ENCODE results near the gene UBTD2. TPM values are rescaled to one million over a fixed set of nuclear protein-coding genes. Genes with fewer than 3 reads are reported as not detected.

The UBTD2 gene
- total RNA-seq, 2 donors from 2014 or later, result 30.4 to 30.5 TPM

DNA sequence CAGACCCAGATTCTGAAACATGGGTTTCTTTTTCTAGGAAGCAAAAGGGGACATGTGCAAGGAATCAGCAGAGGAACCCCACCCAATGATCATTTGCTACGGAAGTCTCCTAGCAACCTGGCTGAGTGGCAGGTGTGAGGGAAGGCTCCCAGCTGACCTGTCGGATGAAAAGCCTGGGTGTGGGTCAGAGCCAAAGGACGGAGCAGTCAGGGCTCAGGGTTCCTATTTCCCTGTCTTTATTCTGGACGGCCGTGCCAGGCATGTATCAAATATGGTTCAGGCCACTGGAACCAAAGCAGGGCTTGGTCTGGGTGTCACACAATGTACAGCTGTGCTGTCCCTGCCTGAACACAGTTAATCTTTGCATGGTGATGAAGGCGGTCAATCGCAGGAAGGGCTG lies 115.7 kb downstream of the UBTD2 start:
- TF ChIP-seq, protein P1, sequence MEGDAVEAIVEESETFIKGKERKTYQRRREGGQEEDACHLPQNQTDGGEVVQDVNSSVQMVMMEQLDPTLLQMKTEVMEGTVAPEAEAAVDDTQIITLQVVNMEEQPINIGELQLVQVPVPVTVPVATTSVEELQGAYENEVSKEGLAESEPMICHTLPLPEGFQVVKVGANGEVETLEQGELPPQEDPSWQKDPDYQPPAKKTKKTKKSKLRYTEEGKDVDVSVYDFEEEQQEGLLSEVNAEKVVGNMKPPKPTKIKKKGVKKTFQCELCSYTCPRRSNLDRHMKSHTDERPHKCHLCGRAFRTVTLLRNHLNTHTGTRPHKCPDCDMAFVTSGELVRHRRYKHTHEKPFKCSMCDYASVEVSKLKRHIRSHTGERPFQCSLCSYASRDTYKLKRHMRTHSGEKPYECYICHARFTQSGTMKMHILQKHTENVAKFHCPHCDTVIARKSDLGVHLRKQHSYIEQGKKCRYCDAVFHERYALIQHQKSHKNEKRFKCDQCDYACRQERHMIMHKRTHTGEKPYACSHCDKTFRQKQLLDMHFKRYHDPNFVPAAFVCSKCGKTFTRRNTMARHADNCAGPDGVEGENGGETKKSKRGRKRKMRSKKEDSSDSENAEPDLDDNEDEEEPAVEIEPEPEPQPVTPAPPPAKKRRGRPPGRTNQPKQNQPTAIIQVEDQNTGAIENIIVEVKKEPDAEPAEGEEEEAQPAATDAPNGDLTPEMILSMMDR (conservative IDR thresholded peaks at IDR 0.05), result no peak
- no peaks in the 10 kb centered on the region for H3K9me3 Mint-ChIP-seq
- H3K9ac ChIP-seq (ENCODE audit: extremely low read depth, low read length, poor library complexity, severe bottlenecking), result no peak overlapping the region
- H3K9me3 ChIP-seq (ENCODE audit: control insufficient read depth, low read length), result no peaks in the 10 kb centered on the region
- H3K27me3 Mint-ChIP-seq (ENCODE audit: insufficient read depth), result no peaks in the 10 kb centered on the region
- no peaks in the 10 kb centered on the region for H3K36me3 Mint-ChIP-seq (ENCODE audit: low read depth)
- no peaks in the 10 kb centered on the region for H3K36me3 ChIP-seq (ENCODE audit: control insufficient read depth, insufficient read depth, low read length)
- H3K4me1 Mint-ChIP-seq, result no peaks in the 10 kb centered on the region
- H3K27ac Mint-ChIP-seq, result no peak overlapping the region
- H3K4me3 Mint-ChIP-seq, result no peak overlapping the region
- no peak overlapping the region for H3K27ac ChIP-seq (ENCODE audit: low read depth, low read length)
- H3K4me3 ChIP-seq (ENCODE audit: low read length), result no peak overlapping the region
- WGBS, 2 experiments (ENCODE audit: insufficient coverage in 1 of 2, insufficient read length in 1 of 2), result 86 to 88% methylated on average over 6 to 7 of the region's 7 CpGs
- no peak for DNase-seq
- H3K27me3 ChIP-seq (ENCODE audit: control insufficient read depth, insufficient read depth, low read length, poor library complexity, severe bottlenecking), result no peaks in the 10 kb centered on the region
- H3K4me1 ChIP-seq (ENCODE audit: control insufficient read depth, insufficient read depth, low read length), result no peaks in the 10 kb centered on the region

DNA sequence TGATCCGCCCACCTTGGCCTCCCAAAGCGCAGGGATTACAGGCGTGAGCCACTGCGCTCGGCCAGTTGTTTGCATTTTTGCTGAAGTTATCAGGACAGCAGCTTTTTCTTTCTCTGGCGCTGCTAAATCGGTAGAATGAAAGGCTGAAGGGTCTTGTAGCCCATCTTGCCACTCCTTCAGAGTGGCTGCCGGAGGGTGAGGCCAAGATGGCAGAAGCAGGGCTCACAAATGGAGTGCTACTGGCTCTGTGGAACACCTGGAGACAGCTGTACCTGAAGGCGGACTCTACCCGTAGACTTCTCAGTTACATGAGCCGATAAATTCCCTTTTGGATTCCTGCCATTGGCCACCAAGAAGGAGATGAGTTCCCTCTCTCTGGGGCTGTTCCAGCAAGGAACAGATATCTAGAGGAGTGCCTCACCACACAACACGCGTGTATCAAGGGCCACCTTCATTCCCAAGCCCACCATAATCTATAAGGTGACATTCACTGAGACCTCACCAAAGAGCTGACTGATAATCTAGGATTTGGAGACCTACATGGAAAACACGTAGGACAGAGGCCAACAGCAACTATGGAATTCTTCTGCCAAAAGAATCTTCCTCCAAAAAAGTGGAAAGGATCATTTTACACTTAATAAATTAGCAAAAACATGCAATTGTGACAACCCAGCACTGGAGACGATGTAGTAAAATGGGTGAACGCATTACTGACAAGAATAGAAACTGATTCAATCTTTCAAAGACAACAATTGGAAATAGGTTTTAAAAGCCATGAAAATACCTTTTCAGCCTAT lies 117.3 kb downstream of the UBTD2 start:
- 87 to 99% methylated on average over 10 to 16 of the region's 16 CpGs for WGBS, 2 experiments (ENCODE audit: insufficient coverage in 1 of 2, insufficient read length in 1 of 2)
- TF ChIP-seq, protein P1 (conservative IDR thresholded peaks at IDR 0.05), result no peak

DNA sequence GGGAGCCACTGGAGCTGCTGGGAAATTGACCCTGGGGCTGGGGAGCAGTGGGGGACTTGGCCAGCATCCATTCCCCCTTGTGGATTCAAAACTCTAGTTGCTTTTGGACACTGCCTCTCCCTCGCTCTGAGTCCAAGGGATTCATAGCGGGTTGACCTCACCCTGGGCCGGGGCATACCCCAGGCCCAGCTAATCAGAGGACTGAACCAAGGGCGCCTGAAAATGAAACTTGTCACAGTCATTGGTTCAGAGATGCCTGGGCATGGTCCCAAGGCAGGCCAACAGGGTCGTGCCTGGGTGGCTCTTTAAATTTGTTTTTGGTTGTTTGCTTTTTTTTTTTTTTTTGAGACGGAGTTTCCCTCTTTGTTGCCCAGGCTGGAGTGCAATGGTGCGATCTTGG lies 118.1 kb downstream of the UBTD2 start:
- no peak overlapping the region for H3K4me3 Mint-ChIP-seq
- Histone ChIP-seq H3K27ac (ENCODE audit: low read depth, low read length) (no peak overlapping the region), H3K4me1 (ENCODE audit: control insufficient read depth, insufficient read depth, low read length) (no peaks in the 10 kb centered on the region), H3K36me3 (ENCODE audit: control insufficient read depth, insufficient read depth, low read length) (no peaks in the 10 kb centered on the region), H3K9me3 (ENCODE audit: control insufficient read depth, low read length) (no peaks in the 10 kb centered on the region), H3K4me3 (ENCODE audit: low read length) (no peak overlapping the region), H3K9ac (ENCODE audit: extremely low read depth, low read length, poor library complexity, severe bottlenecking) (no peak overlapping the region), H3K27me3 (ENCODE audit: control insufficient read depth, insufficient read depth, low read length, poor library complexity, severe bottlenecking) (no peaks in the 10 kb centered on the region)
- H3K27ac Mint-ChIP-seq, result no peak overlapping the region
- no peak for DNase-seq
- H3K36me3 Mint-ChIP-seq (ENCODE audit: low read depth), result no peaks in the 10 kb centered on the region
- WGBS, 2 experiments (ENCODE audit: insufficient coverage in 1 of 2, insufficient read length in 1 of 2), result 78% methylated on average over 7 of the region's 7 CpGs; no CpG with 5 or more reads in 1 of the 2 experiments
- H3K4me1 Mint-ChIP-seq, result no peaks in the 10 kb centered on the region
- no peaks in the 10 kb centered on the region for H3K27me3 Mint-ChIP-seq (ENCODE audit: insufficient read depth)
- no peaks in the 10 kb centered on the region for H3K9me3 Mint-ChIP-seq
- TF ChIP-seq, protein P1 (conservative IDR thresholded peaks at IDR 0.05), result no peak

More for the DNA sequence above, 117.3 kb downstream of the UBTD2 start:
- Histone ChIP-seq H3K27ac (ENCODE audit: low read depth, low read length) (no peak overlapping the region), H3K4me3 (ENCODE audit: low read length) (no peak overlapping the region), H3K9me3 (ENCODE audit: control insufficient read depth, low read length) (no peaks in the 10 kb centered on the region), H3K36me3 (ENCODE audit: control insufficient read depth, insufficient read depth, low read length) (no peaks in the 10 kb centered on the region), H3K9ac (ENCODE audit: extremely low read depth, low read length, poor library complexity, severe bottlenecking) (no peak overlapping the region), H3K27me3 (ENCODE audit: control insufficient read depth, insufficient read depth, low read length, poor library complexity, severe bottlenecking) (no peaks in the 10 kb centered on the region), H3K4me1 (ENCODE audit: control insufficient read depth, insufficient read depth, low read length) (no peaks in the 10 kb centered on the region)
- Mint-ChIP-seq H3K9me3 (no peaks in the 10 kb centered on the region), H3K27me3 (ENCODE audit: insufficient read depth) (no peaks in the 10 kb centered on the region), H3K36me3 (ENCODE audit: low read depth) (no peaks in the 10 kb centered on the region), H3K4me3 (no peak overlapping the region), H3K27ac (no peak overlapping the region), H3K4me1 (no peaks in the 10 kb centered on the region)
- DNase-seq, result no peak

All from endodermal cell (in vitro differentiated cells).